K562 (cell line): ENCODE results near the gene ARL8A. TPM values are rescaled to one million over a fixed set of nuclear protein-coding genes. Genes with fewer than 3 reads are reported as not detected.
A peak's percentile ranks its signal among the peaks of the same experiment; 100 is the strongest.

Experiments used
- CHD1 ChIP-seq: fragments of 200-600 bp; sonication (generic); IDR thresholded peaks from one replicate; pipeline ENCODE4 v1.6.1; 2012; ENCODE audit warnings: mild to moderate bottlenecking, moderate library complexity, low read length, inconsistent platforms
- GTF2E2 ChIP-seq: fragments of 200-800 bp; sonication (Bioruptor generic); IDR thresholded peaks from 2 replicates; pipeline ENCODE4 v1.6.1; 2016; ENCODE audit warnings: missing genetic modification characterization, missing compliant biosample characterization
- HMGN3 ChIP-seq: IDR thresholded peaks from 2 replicates; pipeline ENCODE4 v1.6.1; 2011; ENCODE audit warnings: borderline replicate concordance, low read depth, mild to moderate bottlenecking, mixed read lengths, low read length; ENCODE audit not compliant: insufficient read length; ENCODE audit errors: extremely low read depth
- HNRNPL ChIP-seq: fragments of 200-400 bp; formaldehyde crosslinking; IDR thresholded peaks from 2 replicates; pipeline ENCODE4 v1.6.1; 2017; ENCODE audit warnings: low read depth, mild to moderate bottlenecking, low read length
- LCOR ChIP-seq: sonication (generic); formaldehyde crosslinking; IDR thresholded peaks from 2 replicates; pipeline ENCODE4 v1.8.0; 2022; ENCODE audit warnings: mild to moderate bottlenecking, missing genetic modification reagents
- MAFF ChIP-seq: IDR thresholded peaks from 2 replicates; pipeline ENCODE4 v1.6.1; 2012; ENCODE audit warnings: low read length, improper control_type of control experiment
- MAZ ChIP-seq, 2 experiments: fragments of 450-650 bp in 1 of 2; sonication (generic) in 1 of 2; formaldehyde crosslinking; IDR thresholded peaks in 1 of 2; conservative IDR thresholded peaks in 1 of 2; 2 replicates each; pipeline versions ENCODE4 v1.4.0 to v1.5.0; 2020; ENCODE audit warnings: mild to moderate bottlenecking in 1 of 2, missing genetic modification reagents in 1 of 2
- NFE2 ChIP-seq: IDR thresholded peaks from 2 replicates; pipeline ENCODE4 v1.6.1; 2014; ENCODE audit warnings: antibody characterized with exemption, low read depth
- OTX1 ChIP-seq: fragments of 450-650 bp; formaldehyde crosslinking; IDR thresholded peaks from 2 replicates; pipeline ENCODE4 v1.4.0; 2022; ENCODE audit warnings: mild to moderate bottlenecking
- PML ChIP-seq: IDR thresholded peaks from 2 replicates; pipeline ENCODE4 v1.6.1; 2012; ENCODE audit warnings: low read length, inconsistent platforms
- PRPF4 ChIP-seq: fragments of 200-400 bp; formaldehyde crosslinking; IDR thresholded peaks from one replicate; pipeline ENCODE4 v1.6.1; 2017; ENCODE audit warnings: low read length, low read depth, mild to moderate bottlenecking; ENCODE audit not compliant: insufficient read depth, poor library complexity, severe bottlenecking
- RFX1 ChIP-seq: fragments of 450-650 bp; IDR thresholded peaks from 2 replicates; pipeline ENCODE4 v1.6.1; 2016; ENCODE audit warnings: mild to moderate bottlenecking, moderate library complexity
- SRF ChIP-seq, 2 experiments: fragments of 250-450, 450-650 bp in 1 of 2; sonication (Bioruptor Pico) in 1 of 2; sonication (generic) in 1 of 2; formaldehyde crosslinking; IDR thresholded peaks; 2 replicates each; pipeline versions ENCODE4 v1.5.0 to v1.5.1; 2020 to 2022; ENCODE audit warnings: mild to moderate bottlenecking in 1 of 2, missing genetic modification reagents in 1 of 2
- ZNF444 ChIP-seq: fragments of 250-450 bp; sonication (Bioruptor Pico); IDR thresholded peaks from 2 replicates; pipeline ENCODE4 v1.4.0; 2020; ENCODE audit warnings: mild to moderate bottlenecking, moderate library complexity
- polyA plus RNA-seq, 8 experiments: library from polyadenylated mRNA; depleted of rRNA in 4 of 8; stranded (reverse) in 5 of 8; unstranded in 3 of 8; fragments of >200 nt; fragmentation: Nextera tagmentation in 2 of 8; fragmentation: Illumina TruSeq in 1 of 8; extraction: Ambion mirVana in 2 of 8; extraction: Trizol in 1 of 8; gene quantifications; 2 replicates each; pipeline versions ENCODE4 v1.2.1 to v1.2.3, GENCODE V29; 2011 to 2014; ENCODE audit warnings: inconsistent platforms in 1 of 8, missing spikeins in 1 of 8
- total RNA-seq, 7 experiments: library from RNA; depleted of rRNA in 6 of 7; stranded (reverse); fragments of >200 nt in 6 of 7; fragmentation: Illumina TruSeq in 2 of 7; extraction: Trizol in 2 of 7; gene quantifications; 2 replicates each; pipeline versions ENCODE4 v1.2.1 to v1.2.3, GENCODE V29; 2011 to 2021; ENCODE audit warnings: low replicate concordance in 1 of 7
- TF ChIP-seq, protein P1 (sequence below), 2 experiments: fragments of 450-650 bp in 1 of 2; sonication (generic) in 1 of 2; formaldehyde crosslinking in 1 of 2; IDR thresholded peaks; 2 replicates each; pipeline versions ENCODE4 v1.7.1 to v1.9.0; 2016 to 2022; ENCODE audit warnings: inconsistent platforms in 1 of 2, mild to moderate bottlenecking in 1 of 2, missing genetic modification reagents in 1 of 2
- TF ChIP-seq, protein P2 (sequence below): sonication (generic); formaldehyde crosslinking; IDR thresholded peaks from 2 replicates; pipeline ENCODE4 v1.8.0; 2022; ENCODE audit warnings: missing genetic modification reagents, mild to moderate bottlenecking, moderate library complexity, borderline replicate concordance
- TF ChIP-seq, protein P3 (sequence below): sonication (generic); formaldehyde crosslinking; IDR thresholded peaks from 2 replicates; pipeline ENCODE4 v1.8.0; 2022; ENCODE audit warnings: mild to moderate bottlenecking, missing genetic modification reagents

Gene ARL8A
- total and polyA plus RNA-seq, 9 of the 15 experiments (the other 6 are each of a cell fraction or from before 2014, with no cell fraction given) = 0.17 to 27.3 (median 15.6) TPM

DNA sequence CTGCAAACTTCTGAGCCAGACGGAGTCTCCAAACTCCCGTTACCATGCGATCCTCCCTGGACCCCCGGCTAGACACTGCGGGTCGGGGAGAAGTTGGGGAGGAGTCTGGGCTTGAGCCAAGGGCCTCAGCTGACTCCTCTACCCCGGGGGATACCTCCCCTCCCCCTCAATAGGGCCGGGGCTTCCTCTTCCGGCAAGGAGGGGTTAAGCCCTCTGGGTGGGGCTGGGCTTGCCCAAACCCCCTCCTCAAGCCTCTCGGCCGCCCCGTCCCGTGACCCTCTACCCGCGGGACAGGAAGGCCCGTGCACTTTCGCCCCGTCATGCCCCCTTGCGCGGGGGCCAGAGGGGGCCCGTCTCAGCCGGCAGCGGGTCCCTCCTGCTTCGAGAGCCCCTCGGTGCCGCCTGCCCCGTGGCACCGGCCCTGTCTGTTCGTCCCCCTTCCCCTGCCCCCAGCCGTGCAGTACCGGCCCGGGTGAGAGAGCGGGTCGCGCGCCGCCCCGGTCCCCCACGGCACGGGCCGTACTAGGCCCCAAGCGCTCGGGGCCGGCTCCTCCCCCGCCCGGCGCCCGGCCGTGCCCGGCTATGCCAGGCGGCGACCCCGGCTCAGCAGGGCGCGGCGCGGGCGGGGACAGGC lies 652 bp downstream of the ARL8A start (continued):
- TF ChIP-seq, protein P1, sequence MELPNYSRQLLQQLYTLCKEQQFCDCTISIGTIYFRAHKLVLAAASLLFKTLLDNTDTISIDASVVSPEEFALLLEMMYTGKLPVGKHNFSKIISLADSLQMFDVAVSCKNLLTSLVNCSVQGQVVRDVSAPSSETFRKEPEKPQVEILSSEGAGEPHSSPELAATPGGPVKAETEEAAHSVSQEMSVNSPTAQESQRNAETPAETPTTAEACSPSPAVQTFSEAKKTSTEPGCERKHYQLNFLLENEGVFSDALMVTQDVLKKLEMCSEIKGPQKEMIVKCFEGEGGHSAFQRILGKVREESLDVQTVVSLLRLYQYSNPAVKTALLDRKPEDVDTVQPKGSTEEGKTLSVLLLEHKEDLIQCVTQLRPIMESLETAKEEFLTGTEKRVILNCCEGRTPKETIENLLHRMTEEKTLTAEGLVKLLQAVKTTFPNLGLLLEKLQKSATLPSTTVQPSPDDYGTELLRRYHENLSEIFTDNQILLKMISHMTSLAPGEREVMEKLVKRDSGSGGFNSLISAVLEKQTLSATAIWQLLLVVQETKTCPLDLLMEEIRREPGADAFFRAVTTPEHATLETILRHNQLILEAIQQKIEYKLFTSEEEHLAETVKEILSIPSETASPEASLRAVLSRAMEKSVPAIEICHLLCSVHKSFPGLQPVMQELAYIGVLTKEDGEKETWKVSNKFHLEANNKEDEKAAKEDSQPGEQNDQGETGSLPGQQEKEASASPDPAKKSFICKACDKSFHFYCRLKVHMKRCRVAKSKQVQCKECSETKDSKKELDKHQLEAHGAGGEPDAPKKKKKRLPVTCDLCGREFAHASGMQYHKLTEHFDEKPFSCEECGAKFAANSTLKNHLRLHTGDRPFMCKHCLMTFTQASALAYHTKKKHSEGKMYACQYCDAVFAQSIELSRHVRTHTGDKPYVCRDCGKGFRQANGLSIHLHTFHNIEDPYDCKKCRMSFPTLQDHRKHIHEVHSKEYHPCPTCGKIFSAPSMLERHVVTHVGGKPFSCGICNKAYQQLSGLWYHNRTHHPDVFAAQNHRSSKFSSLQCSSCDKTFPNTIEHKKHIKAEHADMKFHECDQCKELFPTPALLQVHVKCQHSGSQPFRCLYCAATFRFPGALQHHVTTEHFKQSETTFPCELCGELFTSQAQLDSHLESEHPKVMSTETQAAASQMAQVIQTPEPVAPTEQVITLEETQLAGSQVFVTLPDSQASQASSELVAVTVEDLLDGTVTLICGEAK (IDR thresholded peaks at IDR 0.05) = peak; percentile 47
- TF ChIP-seq, protein P1 (CRISPR knock-in tag; IDR thresholded peaks at IDR 0.05) = 0 out of 2 replicates have a peak, but pooled peaks have one; percentile 49
- TF ChIP-seq NFE2 = no peak
- TF ChIP-seq, protein P2, sequence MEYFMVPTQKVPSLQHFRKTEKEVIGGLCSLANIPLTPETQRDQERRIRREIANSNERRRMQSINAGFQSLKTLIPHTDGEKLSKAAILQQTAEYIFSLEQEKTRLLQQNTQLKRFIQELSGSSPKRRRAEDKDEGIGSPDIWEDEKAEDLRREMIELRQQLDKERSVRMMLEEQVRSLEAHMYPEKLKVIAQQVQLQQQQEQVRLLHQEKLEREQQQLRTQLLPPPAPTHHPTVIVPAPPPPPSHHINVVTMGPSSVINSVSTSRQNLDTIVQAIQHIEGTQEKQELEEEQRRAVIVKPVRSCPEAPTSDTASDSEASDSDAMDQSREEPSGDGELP (CRISPR knock-in tag) = peak; percentile 87
- peak; percentile 55 for TF ChIP-seq HMGN3
- no peak for TF ChIP-seq RFX1
- TF ChIP-seq SRF (CRISPR knock-in tag; IDR thresholded peaks at IDR 0.05) = peak in 1 of 2 experiments; percentile 55; a peak in 1 of 4 replicates
- peak; percentile 75; the same call in 1 of the 2 replicates for TF ChIP-seq HNRNPL
- TF ChIP-seq PML = no peak
- TF ChIP-seq CHD1 = peak; percentile 71
- TF ChIP-seq ZNF444 (CRISPR knock-in tag) = peak; percentile 39; the same call in 1 of the 2 replicates
- TF ChIP-seq PRPF4 = no peak
- 0 out of 2 replicates have a peak, but pooled peaks have one; percentile 44 for TF ChIP-seq LCOR (CRISPR knock-in tag)
- no peak for TF ChIP-seq OTX1 (CRISPR knock-in tag)
- TF ChIP-seq GTF2E2 (tag) = no peak
- TF ChIP-seq, protein P3, sequence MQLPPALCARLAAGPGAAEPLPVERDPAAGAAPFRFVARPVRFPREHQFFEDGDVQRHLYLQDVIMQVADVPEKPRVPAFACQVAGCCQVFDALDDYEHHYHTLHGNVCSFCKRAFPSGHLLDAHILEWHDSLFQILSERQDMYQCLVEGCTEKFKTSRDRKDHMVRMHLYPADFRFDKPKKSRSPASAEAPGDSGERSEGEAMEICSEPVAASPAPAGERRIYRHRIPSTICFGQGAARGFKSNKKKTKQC (CRISPR knock-in tag) = no peak
- 0 out of 4 replicates have a peak, but pooled peaks have one; percentile 40 to 53 for TF ChIP-seq MAZ (CRISPR knock-in tag; conservative IDR thresholded peaks at IDR 0.05 in 1 of 2, IDR thresholded peaks at IDR 0.05 in 1 of 2)
- TF ChIP-seq MAFF = no peak
